NCI-H1694 treated with DMSO at 0.1 percent for 48 hours (cell line): ENCODE results near the gene SH2D3C.

Experiments
- DNase-seq: peaks from one replicate; lab custom pipeline; 2025; lab: John Stamatoyannopoulos, UW

SH2D3C gene

GRCh38 chr9:127697575-127697974, 80.9 kb downstream of the SH2D3C start:
- DNase-seq: no peak

GRCh38 chr9:127694890-127695720, 83.4 kb downstream of the SH2D3C start:
- DNase-seq: no peak

GRCh38 chr9:127693697-127694096, 84.8 kb downstream of the SH2D3C start:
- DNase-seq: no peak

- no peak for DNase-seq
Observed at GRCh38 chr9:127693143-127693542, 85.3 kb downstream of the SH2D3C start.

- no peak for DNase-seq
Observed at GRCh38 chr9:127692071-127692470, 86.4 kb downstream of the SH2D3C start.

- DNase-seq: no peak
Observed at GRCh38 chr9:127690735-127691134, 87.7 kb downstream of the SH2D3C start.

GRCh38 chr9:127689329-127690000, 89.0 kb downstream of the SH2D3C start:
- DNase-seq: no peak
